A673 (cell line): Measurements from ENCODE around the gene MEP1A.

Source experiments
- CTCF ChIP-seq: fragments of 300-800, 200-600 bp; sonication (generic); conservative IDR thresholded peaks from 2 replicates; pipeline ENCODE4 v1.5.1; 2017; ENCODE audit warnings: low read depth, mild to moderate bottlenecking, antibody characterized with exemption, low read length, moderate library complexity, mixed read lengths
- EZH2 ChIP-seq: fragments of 200-600 bp; sonication (generic); IDR thresholded peaks from 2 replicates; pipeline ENCODE4 v1.6.1; 2017; ENCODE audit warnings: borderline replicate concordance, low read depth, mild to moderate bottlenecking, mixed read lengths, antibody characterized with exemption, low read length; ENCODE audit not compliant: poor library complexity, severe bottlenecking

- TF ChIP-seq CTCF (no peak), EZH2 (no peak)
Measured at GRCh38 chr6:46879003-46879402, 85.8 kb downstream of the MEP1A start.
